22Rv1 (cell line): Measurements from ENCODE around the gene DNAJC16.

Experiments used
- H3K27ac ChIP-seq: fragments of 450-650 bp; 2 replicates; pipeline ENCODE4 v1.5.1; 2017
- ZFX ChIP-seq: fragments of 450-650 bp; IDR thresholded peaks from 2 replicates; pipeline ENCODE4 v1.6.1; 2017; ENCODE audit warnings: antibody characterized with exemption, borderline replicate concordance
- TF ChIP-seq, protein P1 (sequence below): fragments of 450-650 bp; IDR thresholded peaks from 2 replicates; pipeline ENCODE4 v1.5.1; 2017; ENCODE audit warnings: mild to moderate bottlenecking

DNAJC16 gene

DNA sequence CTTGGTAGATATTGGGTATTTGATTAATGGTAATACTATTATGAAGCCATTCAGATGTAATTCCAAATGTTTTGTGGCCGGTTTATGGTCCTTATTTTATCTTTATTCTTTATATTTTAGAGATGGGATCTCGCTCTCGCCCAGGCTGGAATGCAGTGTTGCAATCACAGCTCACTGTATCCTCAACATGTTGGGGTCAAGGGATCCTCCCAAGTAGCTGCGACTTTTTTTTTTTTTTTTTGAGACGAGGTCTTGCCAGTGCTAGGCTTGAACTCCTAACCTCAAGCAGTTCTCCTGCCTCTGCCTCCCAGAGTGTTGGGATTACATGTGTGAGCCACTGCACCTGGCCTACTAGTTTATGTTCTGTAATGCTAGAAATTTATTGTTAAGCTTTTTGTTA lies 95.3 kb downstream of the DNAJC16 start:
- H3K27ac ChIP-seq, result no peak overlapping the region
- no peak for TF ChIP-seq ZFX
- TF ChIP-seq, protein P1, sequence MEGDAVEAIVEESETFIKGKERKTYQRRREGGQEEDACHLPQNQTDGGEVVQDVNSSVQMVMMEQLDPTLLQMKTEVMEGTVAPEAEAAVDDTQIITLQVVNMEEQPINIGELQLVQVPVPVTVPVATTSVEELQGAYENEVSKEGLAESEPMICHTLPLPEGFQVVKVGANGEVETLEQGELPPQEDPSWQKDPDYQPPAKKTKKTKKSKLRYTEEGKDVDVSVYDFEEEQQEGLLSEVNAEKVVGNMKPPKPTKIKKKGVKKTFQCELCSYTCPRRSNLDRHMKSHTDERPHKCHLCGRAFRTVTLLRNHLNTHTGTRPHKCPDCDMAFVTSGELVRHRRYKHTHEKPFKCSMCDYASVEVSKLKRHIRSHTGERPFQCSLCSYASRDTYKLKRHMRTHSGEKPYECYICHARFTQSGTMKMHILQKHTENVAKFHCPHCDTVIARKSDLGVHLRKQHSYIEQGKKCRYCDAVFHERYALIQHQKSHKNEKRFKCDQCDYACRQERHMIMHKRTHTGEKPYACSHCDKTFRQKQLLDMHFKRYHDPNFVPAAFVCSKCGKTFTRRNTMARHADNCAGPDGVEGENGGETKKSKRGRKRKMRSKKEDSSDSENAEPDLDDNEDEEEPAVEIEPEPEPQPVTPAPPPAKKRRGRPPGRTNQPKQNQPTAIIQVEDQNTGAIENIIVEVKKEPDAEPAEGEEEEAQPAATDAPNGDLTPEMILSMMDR, result no peak

DNA sequence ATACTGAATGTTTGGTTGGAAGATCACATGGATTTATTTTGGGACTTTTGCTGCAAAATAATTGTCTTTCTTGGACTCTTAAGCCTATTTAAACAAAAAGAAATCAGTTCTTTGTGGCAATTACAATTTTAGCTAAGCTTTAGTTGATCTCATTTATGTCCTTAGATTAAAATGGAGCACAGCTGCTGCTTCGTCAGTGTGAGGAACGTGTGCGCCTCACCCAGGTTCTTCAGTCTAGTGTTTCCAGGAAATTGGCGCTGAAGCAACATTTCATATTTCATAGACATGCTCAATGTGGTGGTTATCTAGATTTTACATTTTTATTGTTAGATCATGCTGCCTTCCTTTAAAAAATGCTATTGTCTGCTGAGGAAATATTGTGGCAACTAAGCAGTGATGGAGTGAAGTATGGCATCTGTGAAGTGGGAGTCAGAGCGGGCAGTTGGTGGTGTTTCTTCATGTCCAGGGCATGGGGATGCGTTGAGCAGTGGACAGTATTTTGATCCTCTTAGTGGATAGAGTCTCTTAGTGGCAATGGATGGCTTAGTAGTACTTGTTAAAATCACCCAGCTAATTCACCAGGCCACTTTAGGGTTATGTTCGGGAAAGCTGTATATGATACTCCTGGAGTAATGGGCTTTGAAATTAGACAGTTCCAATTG lies 96.2 kb downstream of the DNAJC16 start:
- TF ChIP-seq ZFX, result no peak
- TF ChIP-seq, protein P1, result no peak
- H3K27ac ChIP-seq, result no peak overlapping the region

DNA sequence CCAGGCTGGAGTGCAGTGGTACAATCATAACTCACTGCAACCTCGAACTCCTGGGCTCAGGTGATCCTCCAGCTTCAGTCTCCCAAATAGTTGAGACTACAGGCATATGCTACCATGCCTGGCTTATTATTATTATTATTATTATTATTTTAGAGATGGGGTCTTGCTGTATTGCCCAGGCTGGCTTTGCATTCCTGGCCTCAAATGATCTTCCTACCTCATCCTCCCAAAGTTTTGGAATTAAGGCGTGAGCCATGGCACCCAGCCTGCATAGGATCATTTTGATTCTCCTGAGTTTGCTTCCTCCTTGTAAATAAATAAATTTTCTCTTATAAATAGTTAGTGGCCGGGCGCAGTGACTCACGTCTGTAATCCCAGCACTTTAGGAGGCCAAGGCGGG lies 96.8 kb downstream of the DNAJC16 start:
- H3K27ac ChIP-seq, result no peak overlapping the region
- TF ChIP-seq, protein P1, result no peak
- TF ChIP-seq ZFX, result no peak

DNA sequence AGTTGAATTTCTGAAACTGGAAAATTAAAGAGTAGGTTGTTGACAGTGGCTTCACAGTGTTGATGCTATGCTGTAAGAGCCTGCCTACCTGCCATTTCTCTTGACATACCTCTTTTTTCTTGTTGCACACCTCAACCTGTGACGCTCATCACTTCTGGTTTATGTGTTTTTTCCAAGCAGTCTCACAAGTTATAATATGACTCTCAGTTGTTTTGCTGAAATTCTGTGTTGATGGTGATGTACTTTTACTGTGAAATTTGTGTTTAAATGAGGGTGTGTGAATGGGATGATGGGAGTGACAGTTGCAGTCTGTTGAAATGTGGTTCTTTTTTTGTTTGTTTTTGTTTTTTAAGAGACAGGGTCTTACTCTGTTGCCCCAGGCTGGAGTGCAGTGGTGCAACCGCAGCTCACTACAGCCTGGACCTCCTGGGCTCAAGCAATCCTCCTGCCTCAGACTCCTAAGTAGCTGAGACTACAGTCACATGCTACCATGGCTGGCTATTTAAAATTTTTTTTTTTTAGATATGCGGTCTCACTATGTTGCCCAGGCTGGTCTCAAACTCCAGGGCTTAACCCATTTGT lies 97.6 kb downstream of the DNAJC16 start:
- TF ChIP-seq ZFX, result no peak
- TF ChIP-seq, protein P1, result no peak
- no peak overlapping the region; the same call in 1 of the 2 replicates for H3K27ac ChIP-seq

DNA sequence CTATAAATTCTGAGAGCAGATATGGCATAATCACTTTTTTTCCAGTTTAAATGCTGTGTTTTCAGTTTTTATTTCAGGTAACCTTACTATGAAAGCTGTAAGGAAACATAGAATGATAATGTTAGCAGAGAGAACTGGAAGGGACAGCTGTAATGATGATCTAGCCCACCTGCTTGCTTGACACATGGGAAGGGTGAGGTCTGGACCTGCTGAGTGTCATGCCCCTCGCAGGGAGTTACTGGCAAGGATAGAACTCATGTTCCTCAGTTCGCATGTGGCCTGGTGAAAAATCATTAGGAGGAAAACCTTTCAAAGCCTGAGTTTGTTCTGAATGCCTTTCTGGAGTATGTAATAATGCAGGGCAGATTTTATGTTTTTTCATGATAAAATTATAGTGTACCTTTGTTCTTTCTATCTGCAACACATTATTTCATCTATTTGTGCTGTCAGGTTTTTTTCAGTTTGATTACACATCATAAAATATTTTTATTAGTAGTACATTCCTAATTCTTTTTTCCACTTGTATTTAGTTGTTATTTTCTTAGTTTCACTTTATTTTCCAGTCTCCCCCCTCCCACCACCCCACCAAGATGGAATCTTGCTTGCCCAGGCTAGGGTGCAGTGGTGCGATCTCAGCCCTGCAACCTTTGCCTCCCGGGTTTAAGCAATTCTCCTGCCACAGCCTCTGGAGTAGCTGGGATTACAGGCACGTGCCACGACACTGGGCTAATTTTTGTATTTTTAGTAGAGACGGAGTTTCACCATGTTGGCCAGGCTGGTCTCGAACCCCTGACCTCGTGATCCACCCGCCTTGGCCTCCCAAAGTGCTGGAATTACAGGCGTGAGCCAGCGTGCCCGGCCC lies 98.6 kb downstream of the DNAJC16 start:
- no peak for TF ChIP-seq ZFX
- TF ChIP-seq, protein P1, result no peak
- peak overlapping the region; percentile 46 for H3K27ac ChIP-seq
